Brain microvascular endothelial cell (primary cell): ENCODE results near the gene RMND1.

Experiments
- DNase-seq: peaks from one replicate; pipeline ENCODE4 v3.0.0-alpha.2; 2020
- H3K27ac ChIP-seq: fragments of 250-450 bp; sonication (Bioruptor Pico); 2 replicates; pipeline ENCODE4 v1.5.1; 2020; ENCODE audit warnings: mild to moderate bottlenecking, moderate library complexity
- H3K27me3 ChIP-seq: fragments of 250-450 bp; sonication (Bioruptor Pico); replicated peaks from 2 replicates; pipeline ENCODE4 v1.5.1; 2020; ENCODE audit warnings: mild to moderate bottlenecking
- H3K36me3 ChIP-seq: fragments of 250-450 bp; sonication (Bioruptor Pico); replicated peaks from 2 replicates; pipeline ENCODE4 v1.5.1; 2020; ENCODE audit warnings: mild to moderate bottlenecking
- H3K4me3 ChIP-seq: 2 replicates; pipeline ENCODE4 v1.5.1; 2011; ENCODE audit warnings: low read depth, mild to moderate bottlenecking, control low read depth, low read length, moderate library complexity
- in situ Hi-C: cut with HindIII; loops from 2 replicates; pipeline ENCODE4 v1.10.0; 2017; ENCODE audit warnings: low sequenced_read_pairs, low pct_ligation_motif_present
- TF ChIP-seq, protein P1 (sequence below): IDR thresholded peaks from 2 replicates; pipeline ENCODE4 v1.5.1; 2011; ENCODE audit warnings: low read depth, mild to moderate bottlenecking, moderate library complexity, low read length, control low read depth, inconsistent platforms; ENCODE audit errors: missing control alignments

RMND1 gene

DNA sequence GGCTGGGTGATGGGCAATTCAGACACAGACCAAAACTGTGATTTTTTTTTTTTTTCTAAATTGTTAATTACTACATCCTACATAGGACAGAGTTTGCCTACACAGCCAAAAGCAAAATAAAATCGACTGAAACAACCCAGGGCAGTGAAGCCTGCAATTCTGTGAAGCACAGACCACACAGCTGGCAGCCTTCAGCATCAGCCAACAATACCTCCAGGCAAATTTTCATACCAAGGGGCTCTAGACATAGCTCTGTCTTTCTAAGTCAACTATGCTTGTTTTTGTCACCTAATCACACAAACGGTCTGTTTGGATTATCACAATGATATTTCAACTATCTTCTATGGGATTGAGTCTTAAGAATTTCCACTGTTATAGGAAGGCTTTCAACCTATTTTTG, 17.6 kb downstream of the RMND1 start:
- H3K4me3 ChIP-seq: no peak overlapping the region
- in situ Hi-C loops: no loop called here
- no peaks in the 10 kb centered on the region for H3K27me3 ChIP-seq
- H3K36me3 ChIP-seq: peaks cover 21% of the 10 kb centered on the region
- H3K27ac ChIP-seq: no peak overlapping the region
- TF ChIP-seq, protein P1, sequence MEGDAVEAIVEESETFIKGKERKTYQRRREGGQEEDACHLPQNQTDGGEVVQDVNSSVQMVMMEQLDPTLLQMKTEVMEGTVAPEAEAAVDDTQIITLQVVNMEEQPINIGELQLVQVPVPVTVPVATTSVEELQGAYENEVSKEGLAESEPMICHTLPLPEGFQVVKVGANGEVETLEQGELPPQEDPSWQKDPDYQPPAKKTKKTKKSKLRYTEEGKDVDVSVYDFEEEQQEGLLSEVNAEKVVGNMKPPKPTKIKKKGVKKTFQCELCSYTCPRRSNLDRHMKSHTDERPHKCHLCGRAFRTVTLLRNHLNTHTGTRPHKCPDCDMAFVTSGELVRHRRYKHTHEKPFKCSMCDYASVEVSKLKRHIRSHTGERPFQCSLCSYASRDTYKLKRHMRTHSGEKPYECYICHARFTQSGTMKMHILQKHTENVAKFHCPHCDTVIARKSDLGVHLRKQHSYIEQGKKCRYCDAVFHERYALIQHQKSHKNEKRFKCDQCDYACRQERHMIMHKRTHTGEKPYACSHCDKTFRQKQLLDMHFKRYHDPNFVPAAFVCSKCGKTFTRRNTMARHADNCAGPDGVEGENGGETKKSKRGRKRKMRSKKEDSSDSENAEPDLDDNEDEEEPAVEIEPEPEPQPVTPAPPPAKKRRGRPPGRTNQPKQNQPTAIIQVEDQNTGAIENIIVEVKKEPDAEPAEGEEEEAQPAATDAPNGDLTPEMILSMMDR: no peak
- no peak for DNase-seq

DNA sequence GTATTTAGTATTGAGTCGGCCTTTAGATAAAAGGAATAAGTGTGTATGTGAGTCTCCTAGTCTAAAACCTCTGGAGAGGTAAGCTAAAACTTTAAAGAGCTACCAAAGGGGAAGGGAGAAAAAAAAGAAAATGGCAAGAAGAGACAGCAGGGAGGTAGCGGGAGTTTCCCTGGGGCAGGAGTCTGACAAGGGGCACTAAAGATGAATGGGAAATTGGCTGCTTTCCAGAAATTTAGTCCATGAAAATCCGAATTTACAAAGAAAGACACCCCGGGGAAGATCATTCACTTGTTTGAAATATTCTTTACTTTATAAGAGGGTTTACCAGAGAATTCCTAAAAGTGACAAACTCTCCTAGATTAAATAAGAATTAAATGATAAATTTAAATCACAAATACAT, 19.3 kb downstream of the RMND1 start:
- DNase-seq: no peak
- peaks cover 28% of the 10 kb centered on the region for H3K36me3 ChIP-seq
- H3K27ac ChIP-seq: no peak overlapping the region
- TF ChIP-seq, protein P1: no peak
- H3K27me3 ChIP-seq: no peaks in the 10 kb centered on the region
- in situ Hi-C loops: no loop called here
- H3K4me3 ChIP-seq: no peak overlapping the region

DNA sequence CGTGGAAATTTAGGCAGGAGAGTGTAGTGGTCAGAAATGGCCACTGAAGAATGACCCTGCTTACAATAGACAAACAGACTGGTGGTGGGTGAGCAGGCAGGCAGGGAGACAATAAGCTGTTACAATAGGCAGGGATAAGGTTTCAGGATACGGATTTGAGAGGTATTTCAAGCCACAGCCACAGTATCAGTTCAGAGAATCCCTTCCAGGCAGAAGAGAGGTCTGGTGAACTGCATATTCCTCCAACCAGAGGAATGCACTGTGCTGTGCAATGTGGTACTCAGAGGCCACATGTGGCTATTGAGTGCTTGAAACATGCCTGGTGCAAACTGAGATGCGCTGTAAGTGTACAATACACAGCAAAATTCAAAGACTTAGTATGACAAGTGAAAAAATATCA, 20.6 kb downstream of the RMND1 start:
- Histone ChIP-seq H3K4me3 (no peak overlapping the region), H3K27me3 (no peaks in the 10 kb centered on the region), H3K27ac (no peak overlapping the region), H3K36me3 (peaks cover 38% of the 10 kb centered on the region)
- TF ChIP-seq, protein P1: no peak
- in situ Hi-C loops: no loop called here
- no peak for DNase-seq

DNA sequence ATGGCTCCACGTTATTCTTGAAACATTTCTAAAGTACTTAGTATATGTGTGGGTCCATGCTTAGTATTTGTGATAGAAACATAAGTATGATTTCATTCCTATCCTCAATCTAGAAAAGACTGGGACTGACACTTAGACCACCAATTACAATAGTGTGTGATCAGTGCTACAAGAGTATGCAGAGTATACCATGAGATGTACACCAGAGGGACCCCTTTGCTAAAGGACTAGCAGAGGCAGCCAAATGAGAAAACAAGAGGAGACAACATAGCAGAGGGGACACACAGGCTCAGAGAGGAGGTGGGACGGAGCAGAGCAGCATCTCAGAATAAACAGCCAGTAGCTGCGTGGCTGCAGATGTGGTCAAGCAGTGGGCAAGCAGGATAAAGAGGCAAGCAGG, 21.0 kb downstream of the RMND1 start:
- Histone ChIP-seq H3K36me3 (peaks cover 43% of the 10 kb centered on the region), H3K27ac (no peak overlapping the region), H3K27me3 (no peaks in the 10 kb centered on the region), H3K4me3 (no peak overlapping the region)
- no peak for DNase-seq
- in situ Hi-C loops: no loop called here
- TF ChIP-seq, protein P1: peak; percentile 19

DNA sequence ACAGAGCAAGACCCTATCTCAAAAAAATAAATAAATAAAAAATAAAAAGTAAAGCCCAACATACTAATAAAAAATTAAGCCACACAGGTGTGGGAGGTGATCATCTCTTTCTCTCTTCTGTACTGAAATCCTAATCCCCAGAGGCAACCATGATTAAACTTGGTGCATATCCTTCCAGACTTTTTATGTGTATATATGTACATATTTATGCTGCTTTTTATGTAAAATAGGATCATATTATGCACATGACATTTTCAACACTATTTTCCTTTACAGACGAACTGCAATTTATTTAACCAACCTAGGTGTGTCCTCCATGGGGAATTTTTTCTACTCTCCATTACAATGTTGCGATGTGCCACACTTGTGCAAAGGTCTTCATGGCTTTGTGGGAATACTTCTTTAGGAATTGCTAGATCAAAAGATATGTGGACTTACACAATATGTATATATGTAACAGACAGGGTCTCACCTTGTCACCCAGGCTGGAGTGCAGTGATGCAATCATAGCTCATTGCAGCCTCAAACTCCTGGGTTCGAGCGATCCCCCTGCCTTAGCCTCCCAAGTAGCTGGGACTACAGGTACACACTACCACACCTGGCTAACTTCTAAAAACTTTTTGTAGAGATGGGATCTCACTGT, 23.7 kb downstream of the RMND1 start:
- peaks cover 52% of the 10 kb centered on the region for H3K36me3 ChIP-seq
- in situ Hi-C loops: no loop called here

DNA sequence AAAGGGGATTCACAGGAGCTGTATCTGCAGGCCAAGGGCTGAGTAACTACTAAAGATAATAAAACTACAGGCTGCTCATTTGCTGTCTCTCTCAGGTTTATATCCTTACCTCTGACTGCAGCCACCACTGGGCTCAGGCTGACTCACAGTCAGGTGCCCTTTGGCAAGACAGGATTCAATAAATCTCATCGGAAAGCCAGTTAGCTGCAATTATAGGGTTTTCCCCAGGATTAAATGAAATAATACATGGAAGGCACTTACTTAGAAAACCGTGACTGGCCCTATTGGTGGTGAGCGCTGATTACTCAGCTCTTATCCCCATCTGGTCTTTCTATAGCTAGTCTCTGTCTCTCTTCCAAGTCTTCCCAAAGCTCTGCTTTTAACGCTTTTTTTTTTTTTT, 26.4 kb downstream of the RMND1 start:
- no peak overlapping the region for H3K4me3 ChIP-seq
- no peak for DNase-seq
- TF ChIP-seq, protein P1: no peak
- H3K27me3 ChIP-seq: no peaks in the 10 kb centered on the region
- peaks cover 34% of the 10 kb centered on the region for H3K36me3 ChIP-seq
- in situ Hi-C loops: no loop called here
- H3K27ac ChIP-seq: no peak overlapping the region

More for the DNA sequence above, 23.7 kb downstream of the RMND1 start:
- no peak overlapping the region for H3K27ac ChIP-seq
- DNase-seq: no peak
- no peaks in the 10 kb centered on the region for H3K27me3 ChIP-seq
- TF ChIP-seq, protein P1: no peak
- H3K4me3 ChIP-seq: no peak overlapping the region
